ENCODE data around the gene IL13RA1. TPM values are rescaled to one million over a fixed set of nuclear protein-coding genes. Genes with fewer than 3 reads are reported as not detected.
"Not testable (repeated sequence)": the region's sequence is repeated elsewhere in the genome, so short reads cannot be mapped to it uniquely, and the experiment has no call there.

Gene IL13RA1
- total and polyA plus RNA-seq, 8 donors = 18.5 to 110 (median 39.5) TPM

DNA sequence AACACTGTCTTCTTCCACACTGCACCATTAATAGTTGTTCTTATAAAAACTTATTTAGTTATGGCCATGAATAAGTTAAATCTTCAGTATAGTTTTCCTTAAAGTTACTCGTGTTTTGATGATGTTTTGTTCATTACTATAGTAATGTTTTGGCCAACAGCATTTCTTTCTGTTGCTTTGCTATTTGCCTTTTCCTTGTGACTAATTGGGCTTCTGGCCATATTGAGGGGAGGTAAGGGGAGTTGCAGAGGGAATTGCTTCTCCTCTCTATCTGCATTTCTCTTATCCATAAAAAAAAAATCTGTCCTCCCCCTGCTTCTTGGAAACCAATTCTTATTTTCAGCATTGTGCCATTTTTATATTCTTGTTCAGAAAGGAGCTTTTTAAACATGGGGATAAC lies 53.5 kb downstream of the IL13RA1 start:
- no peaks in the 10 kb centered on the region for H3K4me1 ChIP-seq
- TF ChIP-seq POLR2A (IDR thresholded peaks at IDR 0.05) = no peak
- TF ChIP-seq POLR2AphosphoS5 (IDR thresholded peaks at IDR 0.05) = no peak
- TF ChIP-seq CTCF (IDR thresholded peaks at IDR 0.05) = no peak
- TF ChIP-seq EP300 (IDR thresholded peaks at IDR 0.05) = no peak
- peaks cover 0 to 7% (median 2%) of the 10 kb centered on the region in 4 donors for H3K36me3 ChIP-seq
- H3K27me3 ChIP-seq = no peaks in the 10 kb centered on the region
- H3K9me3 ChIP-seq = no peaks in the 10 kb centered on the region
- DNase-seq = peak in 1 of 2 donors; percentile 70
- intact Hi-C loops (cut with DNase I; ENCODE audit: low total_unique reads) = no loop called here
- H3K27ac ChIP-seq = peak overlapping the region in 1 of 5 donors; percentile 48
- no peak overlapping the region for H3K4me3 ChIP-seq
- WGBS, 5 donors = 6 to 26% (median 18%) methylated on average over 1 of the region's 1 CpG

DNA sequence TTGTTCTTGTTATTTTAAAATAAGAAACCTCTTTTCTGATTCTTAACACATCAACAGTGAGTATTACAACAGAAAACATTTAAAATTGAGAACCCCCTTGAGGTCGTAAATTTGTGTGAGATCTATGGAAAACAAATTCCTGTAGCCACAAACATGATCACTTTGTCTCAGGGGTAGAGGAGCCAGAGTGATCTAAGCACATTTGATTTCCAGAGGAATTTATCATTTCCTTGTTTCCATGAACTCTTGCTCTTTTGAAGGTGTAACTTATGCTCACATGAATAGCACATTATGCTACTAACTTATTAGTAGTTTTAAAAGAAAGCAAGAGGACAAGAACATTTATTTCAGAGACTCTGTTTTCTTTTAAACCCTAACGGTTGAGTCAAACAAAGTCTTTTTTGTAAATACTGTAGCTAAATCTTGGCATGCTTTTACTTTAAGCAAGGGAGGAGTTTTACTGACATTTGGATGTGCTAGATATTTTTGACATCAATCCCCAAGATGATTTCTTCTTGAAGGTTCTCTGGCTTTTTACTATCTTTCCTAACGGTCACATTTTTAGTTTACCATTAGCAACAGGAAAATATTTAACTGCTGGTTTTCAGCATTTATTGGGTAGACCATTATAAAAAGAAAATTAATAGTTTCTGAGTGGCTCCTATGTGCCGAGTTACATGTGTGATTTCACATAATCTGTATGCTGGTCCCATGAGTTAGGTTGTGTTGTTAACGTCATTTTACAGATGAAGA lies 68.3 kb downstream of the IL13RA1 start:
- H3K27ac ChIP-seq = peak overlapping the region in 2 of 5 donors; percentile 12 to 50
- peaks cover 0 to 5% (median 0%) of the 10 kb centered on the region in 4 donors for H3K4me1 ChIP-seq
- intact Hi-C loops (cut with DNase I; ENCODE audit: low total_unique reads) = no loop called here
- H3K4me3 ChIP-seq = no peak overlapping the region
- WGBS, 5 donors = 52 to 68% (median 54%) methylated on average over 5 of the region's 5 CpGs
- peak in 1 of 2 donors; percentile 19 for DNase-seq
- no peaks in the 10 kb centered on the region for H3K27me3 ChIP-seq
- no peak for TF ChIP-seq POLR2AphosphoS5 (IDR thresholded peaks at IDR 0.05)
- TF ChIP-seq CTCF (IDR thresholded peaks at IDR 0.05) = no peak
- no peak for TF ChIP-seq EP300 (IDR thresholded peaks at IDR 0.05)
- TF ChIP-seq POLR2A (IDR thresholded peaks at IDR 0.05) = no peak
- no peaks in the 10 kb centered on the region for H3K9me3 ChIP-seq
- peaks cover 0 to 6% (median 2%) of the 10 kb centered on the region in 4 donors for H3K36me3 ChIP-seq

DNA sequence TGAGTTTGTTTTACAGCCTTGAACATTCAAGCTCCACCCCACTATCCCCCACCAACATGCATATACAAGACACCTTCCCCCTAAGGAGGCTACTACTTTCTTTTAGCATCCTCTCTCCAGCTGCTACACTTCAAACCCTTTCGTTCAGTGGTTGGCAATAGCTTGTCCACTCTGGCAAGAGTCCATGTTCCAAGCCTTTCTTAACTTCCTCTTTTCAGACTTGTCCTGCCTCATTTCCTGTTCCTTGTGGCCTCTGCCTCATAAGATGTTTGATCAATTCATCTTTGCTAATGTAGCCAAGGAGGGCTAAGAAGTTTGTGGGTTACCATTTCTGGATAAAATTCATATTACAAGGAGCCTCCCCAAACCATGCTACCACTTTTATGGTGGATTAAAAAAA lies 75.5 kb downstream of the IL13RA1 start:
- no peaks in the 10 kb centered on the region for H3K27me3 ChIP-seq
- H3K4me3 ChIP-seq = no peak overlapping the region
- H3K9me3 ChIP-seq = no peaks in the 10 kb centered on the region
- no peaks in the 10 kb centered on the region for H3K36me3 ChIP-seq
- intact Hi-C loops (cut with DNase I; ENCODE audit: low total_unique reads) = no loop called here
- DNase-seq = peak in 1 of 2 donors; percentile 42
- no peak for TF ChIP-seq POLR2AphosphoS5 (IDR thresholded peaks at IDR 0.05)
- TF ChIP-seq POLR2A (IDR thresholded peaks at IDR 0.05) = no peak
- no peak for TF ChIP-seq EP300 (IDR thresholded peaks at IDR 0.05)
- TF ChIP-seq CTCF (IDR thresholded peaks at IDR 0.05) = no peak
- H3K4me1 ChIP-seq = peaks cover 0 to 7% (median 5%) of the 10 kb centered on the region in 4 donors
- 0 to 25% (median 19%) methylated on average over 1 of the region's 1 CpG for WGBS, 5 donors
- no peak overlapping the region for H3K27ac ChIP-seq

DNA sequence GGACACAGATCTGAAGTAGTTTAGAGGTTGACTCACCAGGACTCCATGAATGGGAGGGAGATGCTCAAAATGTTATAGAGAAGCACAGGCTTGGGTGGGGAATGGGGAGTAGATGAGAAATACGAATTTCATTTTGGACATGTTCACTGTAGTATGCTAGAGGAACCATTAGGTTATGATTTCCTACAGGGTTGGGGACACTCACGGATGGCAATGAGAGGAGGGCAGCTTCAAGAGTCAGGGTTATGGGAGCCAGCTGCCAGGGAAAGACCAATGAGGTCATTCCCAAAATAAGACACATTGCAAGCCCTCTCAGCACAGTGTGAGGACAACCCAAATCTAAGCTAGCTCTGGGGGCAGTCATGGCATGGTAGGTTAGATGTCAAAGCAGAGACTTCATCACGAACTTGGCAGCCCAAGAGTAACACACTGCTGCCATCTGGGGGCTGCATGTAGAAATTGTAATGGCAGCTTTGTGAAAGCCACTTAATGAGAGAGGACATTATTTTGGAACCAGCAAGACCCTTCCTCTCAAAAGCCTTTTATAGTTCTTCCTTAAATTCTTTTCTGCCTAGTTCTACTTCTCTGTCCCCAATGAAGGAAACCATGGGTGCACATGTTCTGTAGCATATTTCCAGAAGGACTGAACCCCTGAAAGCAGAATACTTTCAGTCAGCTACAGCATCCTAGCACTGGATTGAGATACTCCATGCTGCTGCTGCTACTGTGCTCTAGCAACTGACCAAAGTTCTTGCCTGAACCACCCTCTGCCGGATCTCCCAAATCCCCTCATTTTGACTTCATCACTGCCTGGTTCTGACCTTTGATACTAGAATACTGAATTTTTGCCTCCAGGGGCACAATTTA lies 80.0 kb downstream of the IL13RA1 start:
- no peaks in the 10 kb centered on the region for H3K9me3 ChIP-seq
- no peak overlapping the region for H3K4me3 ChIP-seq
- DNase-seq = peak; percentile 35 to 78
- TF ChIP-seq POLR2A (IDR thresholded peaks at IDR 0.05) (no peak), POLR2AphosphoS5 (IDR thresholded peaks at IDR 0.05) (peak in 1 of 3 donors; percentile 25), CTCF (IDR thresholded peaks at IDR 0.05) (peak in 5 of 7 experiments; percentile 28 to 71 (median 52)), EP300 (IDR thresholded peaks at IDR 0.05) (no peak)
- intact Hi-C loops (cut with DNase I; ENCODE audit: low total_unique reads) = no loop called here
- no peaks in the 10 kb centered on the region for H3K27me3 ChIP-seq
- 31 to 53% (median 36%) methylated on average over 3 to 4 of the region's 4 CpGs for WGBS, 5 donors
- H3K36me3 ChIP-seq = no peaks in the 10 kb centered on the region
- no peak overlapping the region for H3K27ac ChIP-seq
- H3K4me1 ChIP-seq = peaks cover 0 to 7% (median 4%) of the 10 kb centered on the region in 4 donors

DNA sequence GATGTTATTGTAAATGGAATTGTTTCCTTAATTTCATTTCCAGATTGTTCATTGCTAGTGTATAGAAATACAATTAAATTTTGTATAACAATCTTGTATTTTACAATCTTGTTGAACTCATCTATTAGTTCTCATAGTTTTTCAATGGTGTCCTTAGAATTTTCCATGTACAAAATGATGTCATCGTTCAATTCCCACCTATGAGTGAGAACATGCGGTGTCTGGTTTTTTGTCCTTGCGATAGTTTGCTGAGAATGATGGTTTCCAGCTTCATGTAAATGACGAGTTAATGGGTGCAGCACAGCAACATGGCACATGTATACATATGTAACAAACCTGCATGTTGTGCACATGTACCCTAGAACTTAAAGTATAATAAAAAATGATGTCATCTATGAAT lies 89.9 kb downstream of the IL13RA1 start:
- WGBS, 5 donors = 82 to 94% (median 89%) methylated on average over 4 of the region's 4 CpGs
- H3K4me1 ChIP-seq, H3K9me3 ChIP-seq, H3K4me3 ChIP-seq, DNase-seq, H3K27me3 ChIP-seq, H3K36me3 ChIP-seq, H3K27ac ChIP-seq: not testable (repeated sequence)
- intact Hi-C loops (cut with DNase I; ENCODE audit: low total_unique reads) = loop anchor here (10.0 kb wide), 1 partner anchor 182 kb away; no protein-coding TSS in a partner anchor

Data from stomach (tissue), 9 donors.